ENCODE data around the gene SARDH.

DNA sequence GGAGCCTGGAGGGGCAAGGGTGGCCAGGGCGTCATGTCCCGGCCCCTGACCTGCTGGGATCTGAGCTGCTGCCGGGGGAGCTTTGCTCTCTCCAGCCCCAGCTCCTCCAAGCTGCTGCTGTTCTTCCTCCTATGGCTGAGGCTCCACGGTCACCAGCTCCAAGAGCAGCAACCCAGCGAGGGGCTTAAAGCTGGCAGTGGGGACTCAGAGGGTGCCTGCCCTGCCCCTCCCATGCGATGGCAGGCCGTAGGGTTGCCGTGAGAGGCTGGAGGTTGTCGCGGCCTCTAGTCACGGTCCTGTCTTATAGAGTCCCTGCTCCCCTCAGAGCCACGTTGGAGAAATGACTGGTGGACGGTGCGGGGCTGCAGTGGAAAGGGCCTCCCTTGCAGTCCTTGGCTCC, 82.5 kb downstream of the SARDH start:
- TF ChIP-seq, protein P1, sequence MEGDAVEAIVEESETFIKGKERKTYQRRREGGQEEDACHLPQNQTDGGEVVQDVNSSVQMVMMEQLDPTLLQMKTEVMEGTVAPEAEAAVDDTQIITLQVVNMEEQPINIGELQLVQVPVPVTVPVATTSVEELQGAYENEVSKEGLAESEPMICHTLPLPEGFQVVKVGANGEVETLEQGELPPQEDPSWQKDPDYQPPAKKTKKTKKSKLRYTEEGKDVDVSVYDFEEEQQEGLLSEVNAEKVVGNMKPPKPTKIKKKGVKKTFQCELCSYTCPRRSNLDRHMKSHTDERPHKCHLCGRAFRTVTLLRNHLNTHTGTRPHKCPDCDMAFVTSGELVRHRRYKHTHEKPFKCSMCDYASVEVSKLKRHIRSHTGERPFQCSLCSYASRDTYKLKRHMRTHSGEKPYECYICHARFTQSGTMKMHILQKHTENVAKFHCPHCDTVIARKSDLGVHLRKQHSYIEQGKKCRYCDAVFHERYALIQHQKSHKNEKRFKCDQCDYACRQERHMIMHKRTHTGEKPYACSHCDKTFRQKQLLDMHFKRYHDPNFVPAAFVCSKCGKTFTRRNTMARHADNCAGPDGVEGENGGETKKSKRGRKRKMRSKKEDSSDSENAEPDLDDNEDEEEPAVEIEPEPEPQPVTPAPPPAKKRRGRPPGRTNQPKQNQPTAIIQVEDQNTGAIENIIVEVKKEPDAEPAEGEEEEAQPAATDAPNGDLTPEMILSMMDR (IDR thresholded peaks at IDR 0.05), result no peak
- no peak for TF ChIP-seq POLR2AphosphoS5 (IDR thresholded peaks at IDR 0.05)

All from breast epithelium (tissue), 3 donors.